Measurements from ENCODE around the gene MUCL3.
"Not testable (repeated sequence)": the region's sequence is repeated elsewhere in the genome, so short reads cannot be mapped to it uniquely, and the experiment has no call there.

MUCL3 gene

GRCh38 chr6:30987304-30987703, 46.5 kb downstream of the MUCL3 start:
- no peak overlapping the region for H3K4me3 ChIP-seq (ENCODE audit: low read depth, low read length)
- TF ChIP-seq, protein P1, sequence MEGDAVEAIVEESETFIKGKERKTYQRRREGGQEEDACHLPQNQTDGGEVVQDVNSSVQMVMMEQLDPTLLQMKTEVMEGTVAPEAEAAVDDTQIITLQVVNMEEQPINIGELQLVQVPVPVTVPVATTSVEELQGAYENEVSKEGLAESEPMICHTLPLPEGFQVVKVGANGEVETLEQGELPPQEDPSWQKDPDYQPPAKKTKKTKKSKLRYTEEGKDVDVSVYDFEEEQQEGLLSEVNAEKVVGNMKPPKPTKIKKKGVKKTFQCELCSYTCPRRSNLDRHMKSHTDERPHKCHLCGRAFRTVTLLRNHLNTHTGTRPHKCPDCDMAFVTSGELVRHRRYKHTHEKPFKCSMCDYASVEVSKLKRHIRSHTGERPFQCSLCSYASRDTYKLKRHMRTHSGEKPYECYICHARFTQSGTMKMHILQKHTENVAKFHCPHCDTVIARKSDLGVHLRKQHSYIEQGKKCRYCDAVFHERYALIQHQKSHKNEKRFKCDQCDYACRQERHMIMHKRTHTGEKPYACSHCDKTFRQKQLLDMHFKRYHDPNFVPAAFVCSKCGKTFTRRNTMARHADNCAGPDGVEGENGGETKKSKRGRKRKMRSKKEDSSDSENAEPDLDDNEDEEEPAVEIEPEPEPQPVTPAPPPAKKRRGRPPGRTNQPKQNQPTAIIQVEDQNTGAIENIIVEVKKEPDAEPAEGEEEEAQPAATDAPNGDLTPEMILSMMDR (IDR thresholded peaks at IDR 0.05; ENCODE audit: low read depth, low read length): no peak

DNA sequence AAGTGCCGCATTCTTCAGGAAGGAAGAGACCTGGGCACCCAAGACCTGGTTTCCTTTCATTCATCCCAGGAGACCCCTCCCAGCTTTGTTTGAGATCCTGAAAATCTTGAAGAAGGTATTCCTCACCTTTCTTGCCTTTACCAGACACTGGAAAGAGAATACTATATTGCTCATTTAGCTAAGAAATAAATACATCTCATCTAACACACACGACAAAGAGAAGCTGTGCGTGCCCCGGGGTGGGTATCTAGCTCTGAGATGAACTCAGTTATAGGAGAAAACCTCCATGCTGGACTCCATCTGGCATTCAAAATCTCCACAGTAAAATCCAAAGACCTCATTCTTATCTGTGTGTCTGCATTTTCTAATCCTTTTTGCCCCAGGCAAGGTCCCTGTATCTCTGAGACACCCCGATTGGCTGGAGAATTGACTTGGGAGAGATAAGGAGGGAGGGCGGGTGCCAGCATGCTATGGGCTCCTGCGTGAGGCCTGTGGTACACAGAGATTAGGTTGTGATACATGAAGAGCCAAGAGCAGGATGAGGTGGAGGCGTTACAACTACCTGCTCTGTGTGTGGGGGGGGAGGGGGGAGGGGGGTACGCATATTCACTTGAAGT, 47.5 kb downstream of the MUCL3 start:
- TF ChIP-seq, protein P1 (IDR thresholded peaks at IDR 0.05; ENCODE audit: low read depth, low read length): no peak
- H3K4me3 ChIP-seq (ENCODE audit: low read depth, low read length): no peak overlapping the region

GRCh38 chr6:30990422-30991086, 49.8 kb downstream of the MUCL3 start:
- no peak overlapping the region for H3K4me3 ChIP-seq (ENCODE audit: low read depth, low read length)
- TF ChIP-seq, protein P1 (IDR thresholded peaks at IDR 0.05; ENCODE audit: low read depth, low read length): no peak

GRCh38 chr6:30991891-30992290, 51.1 kb downstream of the MUCL3 start:
- TF ChIP-seq, protein P1 (IDR thresholded peaks at IDR 0.05; ENCODE audit: low read depth, low read length): no peak
- no peak overlapping the region for H3K4me3 ChIP-seq (ENCODE audit: low read depth, low read length)

GRCh38 chr6:30997301-30997700, 56.5 kb downstream of the MUCL3 start:
- TF ChIP-seq, protein P1 (IDR thresholded peaks at IDR 0.05; ENCODE audit: low read depth, low read length): no peak
- no peak overlapping the region for H3K4me3 ChIP-seq (ENCODE audit: low read depth, low read length)

DNA sequence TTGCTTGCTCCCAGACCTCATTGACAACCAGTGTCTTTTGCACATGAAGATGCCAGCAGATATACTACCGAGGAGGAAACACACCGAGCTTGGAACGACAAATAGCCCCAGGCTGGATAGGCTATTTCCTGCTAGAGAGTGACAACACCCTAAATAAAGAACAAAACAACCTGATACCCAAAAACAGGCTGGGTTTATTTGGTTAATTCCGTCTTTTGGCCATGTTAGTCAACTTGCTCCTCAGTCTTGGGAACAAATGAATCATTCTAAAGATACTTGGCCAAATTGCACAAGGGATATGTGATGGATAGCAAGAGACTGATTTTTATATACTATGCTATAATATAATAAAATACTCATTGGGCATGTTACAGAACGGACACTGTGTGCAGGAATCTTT, 58.0 kb downstream of the MUCL3 start:
- H3K4me3 ChIP-seq (ENCODE audit: low read depth, low read length): no peak overlapping the region
- TF ChIP-seq, protein P1 (IDR thresholded peaks at IDR 0.05; ENCODE audit: low read depth, low read length): no peak

GRCh38 chr6:31000067-31000860, 59.5 kb downstream of the MUCL3 start:
- H3K4me3 ChIP-seq (ENCODE audit: low read depth, low read length): not testable (repeated sequence)

Data from WI38 (cell line).